NCI-H526 treated with DMSO at 0.1 percent for 48 hours (cell line): ENCODE measurements around the gene AP1S3.
A peak's percentile ranks its signal among the peaks of the same experiment; 100 is the strongest.

ENCODE experiments used
- DNase-seq: peaks from one replicate; lab custom pipeline; 2025; lab: John Stamatoyannopoulos, UW

The AP1S3 gene

DNA sequence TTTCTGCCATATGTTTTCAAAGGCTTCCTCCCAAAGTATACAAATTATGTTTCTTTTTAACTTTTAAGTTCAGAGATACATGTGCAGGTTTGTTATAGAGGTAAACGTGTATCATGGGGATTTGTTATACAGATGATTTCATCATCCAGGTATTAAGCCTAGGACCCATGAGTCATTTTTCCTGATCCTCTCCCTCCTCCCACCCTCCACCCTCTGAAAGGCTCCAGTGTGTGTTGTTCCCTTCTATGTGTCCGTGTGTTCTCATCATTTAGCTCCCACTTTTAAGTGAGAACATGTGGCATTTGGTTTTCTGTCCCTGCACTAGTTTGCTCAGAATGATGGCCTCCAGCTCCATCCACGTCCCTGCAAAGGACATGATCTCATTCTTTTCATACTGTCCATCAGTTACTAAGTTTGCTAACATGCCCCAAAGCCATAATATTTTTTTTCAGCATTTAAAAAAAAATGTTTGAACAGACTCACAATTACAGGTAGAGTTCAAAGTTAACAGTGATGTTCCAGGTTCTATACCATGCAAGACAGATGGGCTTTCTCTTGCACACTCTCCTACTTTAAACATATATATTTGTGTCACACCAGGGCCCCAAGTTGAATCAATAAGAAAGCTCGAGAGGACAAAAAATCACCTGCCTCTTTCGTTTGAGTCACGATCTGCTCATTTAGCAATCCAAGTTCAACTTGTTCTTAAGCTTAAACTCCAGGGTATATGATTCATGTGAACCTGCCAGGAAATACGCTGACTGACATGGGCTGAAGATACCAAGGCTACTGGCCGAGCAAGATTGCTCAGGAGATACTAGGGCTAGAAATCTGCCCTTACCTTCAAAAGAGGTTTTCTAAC, 77.6 kb downstream of the AP1S3 start:
- no peak for DNase-seq

DNA sequence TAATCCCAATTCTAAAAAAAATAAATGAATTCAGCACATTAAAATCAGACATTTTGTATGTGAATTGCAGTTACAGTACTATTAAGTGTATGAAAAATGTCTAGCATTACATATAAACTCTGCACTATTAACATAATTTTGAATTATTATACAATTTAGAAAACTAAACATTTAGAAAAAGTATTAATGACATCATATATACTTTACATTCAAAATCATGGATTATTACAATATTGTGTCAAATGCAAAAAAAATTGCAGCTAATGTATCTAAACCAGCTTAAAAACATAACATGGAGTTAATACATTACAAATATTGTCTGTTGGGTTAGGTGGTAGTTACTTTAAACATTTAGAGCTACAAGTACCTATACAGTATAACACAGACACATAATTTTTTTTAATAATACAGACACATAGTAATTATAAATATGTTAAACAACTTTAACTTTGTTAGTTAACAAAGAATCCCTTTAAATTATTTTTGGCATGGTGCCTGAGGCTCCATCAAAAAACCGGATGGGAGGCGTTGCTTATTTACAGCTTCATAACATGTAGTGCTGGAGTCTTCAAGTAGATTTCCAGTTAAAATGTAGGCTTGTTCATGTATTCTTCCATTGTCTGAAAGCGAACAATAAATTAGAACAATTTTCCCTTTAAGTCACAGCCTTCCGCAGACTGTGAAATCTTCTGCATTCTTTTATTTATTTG, 79.1 kb downstream of the AP1S3 start:
- no peak for DNase-seq

- DNase-seq: no peak
Measured at GRCh38 chr2:223753940-223754339, 83.4 kb downstream of the AP1S3 start.

GRCh38 chr2:223751012-223751411, 86.4 kb downstream of the AP1S3 start:
- DNase-seq: no peak

GRCh38 chr2:223747392-223748042, 89.9 kb downstream of the AP1S3 start:
- no peak for DNase-seq

- DNase-seq: no peak
Measured at GRCh38 chr2:223746611-223747010, 90.8 kb downstream of the AP1S3 start.

GRCh38 chr2:223744580-223744979, 92.8 kb downstream of the AP1S3 start:
- no peak for DNase-seq

- no peak for DNase-seq
Measured at GRCh38 chr2:223740679-223741078, 96.7 kb downstream of the AP1S3 start.

DNA sequence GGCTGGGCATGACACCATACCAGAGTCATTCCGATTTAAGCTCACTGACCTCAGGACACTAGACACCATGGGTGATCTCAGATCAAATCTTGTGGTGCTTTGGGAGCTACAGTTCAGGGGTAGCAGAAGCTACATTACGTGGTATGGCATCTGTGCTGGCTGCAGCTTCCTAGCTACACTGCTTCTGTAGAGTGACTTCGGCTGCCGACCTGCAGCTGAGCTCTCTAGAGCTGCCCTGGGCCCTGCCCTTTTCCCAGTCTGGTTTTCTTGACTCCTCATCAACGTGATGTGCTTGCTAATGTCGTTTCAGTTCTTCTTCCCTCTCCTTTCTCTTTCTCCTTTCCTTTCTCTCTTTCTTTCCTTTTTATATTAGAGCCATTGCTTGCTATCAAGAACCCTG, 100.2 kb downstream of the AP1S3 start:
- no peak for DNase-seq

- DNase-seq: no peak
Measured at GRCh38 chr2:223736488-223736887, 100.9 kb downstream of the AP1S3 start.

- no peak for DNase-seq
Measured at GRCh38 chr2:223735659-223736244, 101.6 kb downstream of the AP1S3 start.

DNA sequence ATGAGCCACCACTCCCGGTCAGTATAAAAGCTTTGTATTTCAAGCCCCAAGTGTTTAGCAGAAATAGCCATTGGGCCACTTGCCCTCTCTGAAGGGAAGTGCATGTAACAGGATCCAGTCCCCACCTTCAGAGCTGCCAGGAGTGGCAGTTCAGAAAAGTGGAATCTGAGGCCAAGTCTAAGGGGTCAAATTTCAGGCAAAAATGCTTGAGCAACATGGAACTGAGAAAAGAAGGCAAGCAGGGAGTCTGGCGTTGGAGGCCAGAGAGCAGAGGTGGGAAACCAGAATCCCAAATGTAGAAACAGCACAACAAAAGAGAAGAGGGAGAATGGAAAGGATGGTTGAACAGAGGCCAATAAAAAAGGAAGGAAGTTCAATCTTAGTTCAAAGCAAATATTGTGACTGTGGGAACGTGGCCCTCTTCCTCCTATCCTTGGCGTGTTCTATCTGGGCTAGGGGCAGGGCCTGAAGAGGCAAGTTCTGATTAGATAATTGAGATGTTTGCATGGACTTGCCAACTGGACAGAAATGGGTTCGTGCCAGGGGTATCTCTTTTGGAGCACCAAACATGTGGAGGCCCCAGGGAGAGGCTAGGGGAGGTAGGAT, 102.2 kb downstream of the AP1S3 start:
- no peak for DNase-seq

DNA sequence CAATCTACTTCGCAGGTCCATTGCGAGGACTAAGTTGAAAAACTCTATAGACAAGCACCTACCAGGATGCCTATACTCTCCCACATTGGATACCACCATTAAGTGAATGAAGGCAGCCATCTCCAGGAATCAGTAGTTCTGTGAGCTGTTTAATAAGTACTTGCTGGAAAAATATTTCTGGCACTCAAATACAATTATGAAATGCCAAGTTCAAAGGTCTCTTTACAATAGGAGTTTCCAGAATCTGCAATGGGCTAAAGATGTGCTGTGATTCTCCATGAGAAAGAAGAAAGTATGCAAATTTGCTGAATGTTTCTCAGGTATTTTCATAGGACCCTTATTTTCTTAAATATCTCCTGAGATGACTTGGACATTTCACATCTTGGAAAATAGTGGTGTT, 103.0 kb downstream of the AP1S3 start:
- no peak for DNase-seq

DNA sequence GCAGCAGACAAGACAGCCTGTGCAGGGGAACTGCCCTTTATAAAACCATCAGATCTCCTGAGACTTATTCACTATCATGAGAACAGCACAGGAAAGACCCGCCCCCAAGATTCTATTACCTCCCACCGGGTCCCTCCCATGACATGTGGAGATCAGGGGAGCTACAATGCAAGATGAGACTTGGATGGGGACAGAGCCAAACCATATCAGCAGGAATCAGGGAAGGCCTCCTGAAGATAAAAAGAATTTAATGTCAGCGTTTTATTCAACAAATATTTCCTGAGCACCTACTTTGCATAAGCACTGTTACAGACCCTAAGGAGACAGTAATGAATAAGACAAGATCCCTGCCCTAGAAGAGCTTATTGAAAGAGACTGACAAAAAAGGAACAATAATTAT, 105.0 kb downstream of the AP1S3 start:
- no peak for DNase-seq

GRCh38 chr2:223731503-223731902, 105.9 kb downstream of the AP1S3 start:
- no peak for DNase-seq

- no peak for DNase-seq
Measured at GRCh38 chr2:223729781-223730180, 107.6 kb downstream of the AP1S3 start.

- peak; percentile 20 for DNase-seq
Measured at GRCh38 chr2:223727562-223727961, 109.8 kb downstream of the AP1S3 start.

- no peak for DNase-seq
Measured at GRCh38 chr2:223725986-223726970, 111.1 kb downstream of the AP1S3 start.

DNA sequence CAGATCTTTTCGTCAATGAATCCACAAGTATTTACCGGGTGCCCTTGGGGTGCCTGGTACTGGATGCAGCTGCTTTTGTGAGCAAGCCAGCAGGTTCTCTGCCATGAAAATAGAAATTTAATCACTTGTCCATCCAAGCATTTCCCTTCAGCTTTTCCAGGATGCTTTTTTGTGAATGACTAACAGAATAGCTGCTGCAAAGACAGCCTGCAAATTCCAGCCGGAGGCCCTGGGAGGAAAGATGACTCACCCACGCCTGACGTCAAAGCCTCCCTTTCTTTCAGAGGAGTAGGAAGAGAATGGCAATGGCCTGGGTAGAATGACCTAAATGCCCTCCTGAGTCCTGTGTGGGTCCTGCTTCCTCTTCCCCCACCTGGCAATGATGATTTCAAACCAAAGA, 111.9 kb downstream of the AP1S3 start:
- DNase-seq: no peak

GRCh38 chr2:223724861-223725260, 112.5 kb downstream of the AP1S3 start:
- DNase-seq: no peak

- peak; percentile 5 for DNase-seq
Measured at GRCh38 chr2:223723954-223724411, 113.4 kb downstream of the AP1S3 start.
